Tibial nerve (tissue), 4 donors: ENCODE results near the gene ZNF646. TPM values are rescaled to one million over a fixed set of nuclear protein-coding genes. Genes with fewer than 3 reads are reported as not detected.

Experiments
- DNase-seq, 2 donors: peaks; one replicate each; pipeline ENCODE4 v3.0.0-alpha.2; 2019; ENCODE audit warnings: low spot score in 2 of 2
- H3K27ac ChIP-seq, 4 donors: fragments of 200-600 bp; sonication (generic) in 3 of 4; one replicate each; pipeline ENCODE4 v1.5.1; 2017 to 2019; ENCODE audit warnings: mild to moderate bottlenecking in 1 of 4
- H3K27me3 ChIP-seq, 2 donors: fragments of 200-600 bp; sonication (generic) in 1 of 2; one replicate each; pipeline versions ENCODE4 v1.5.1 to v1.6.0; 2017 to 2019
- H3K36me3 ChIP-seq, 3 donors: fragments of 200-600 bp; sonication (generic); one replicate each; pipeline ENCODE4 v1.5.1; 2018 to 2019
- H3K4me1 ChIP-seq, 4 donors: fragments of 200-600 bp; sonication (generic) in 3 of 4; one replicate each; pipeline ENCODE4 v1.5.1; 2017 to 2019
- H3K4me3 ChIP-seq, 4 donors: fragments of 200-600 bp; sonication (generic) in 3 of 4; one replicate each; pipeline ENCODE4 v1.5.1; 2017 to 2019; ENCODE audit warnings: mild to moderate bottlenecking in 1 of 4, moderate library complexity in 1 of 4
- H3K9me3 ChIP-seq, 4 donors: fragments of 200-600 bp; sonication (generic) in 3 of 4; one replicate each; pipeline ENCODE4 v1.5.1; 2017 to 2019
- EP300 ChIP-seq, 2 donors: sonication (generic); formaldehyde crosslinking; IDR thresholded peaks; one replicate each; pipeline ENCODE4 v1.6.1; 2017; ENCODE audit warnings: antibody characterized with exemption in 2 of 2, mild to moderate bottlenecking in 1 of 2
- POLR2A ChIP-seq, 2 donors: fragments of 450-650 bp; IDR thresholded peaks; one replicate each; pipeline ENCODE4 v1.6.1; 2017; ENCODE audit warnings: antibody characterized with exemption in 2 of 2, mild to moderate bottlenecking in 2 of 2, moderate library complexity in 2 of 2
- WGBS, 2 donors: methylation state at CpG; one replicate each; pipeline ENCODE4 v1.1.5; 2018; 5-methylcytosine and 5-hydroxymethylcytosine counted together
- total RNA-seq, 4 donors: library from RNA; depleted of rRNA; stranded (reverse); fragments of >200 nt; gene quantifications; one replicate each; pipeline ENCODE4 v1.1.0, GENCODE V29; 2016
- TF ChIP-seq, protein P1 (sequence below), 5 experiments: fragments of 200-600 bp in 3 of 5; fragments of 450-650 bp in 2 of 5; sonication (generic) in 3 of 5; IDR thresholded peaks; one replicate each; pipeline ENCODE4 v1.5.1; 2016 to 2019; ENCODE audit warnings: antibody characterized with exemption in 5 of 5, mild to moderate bottlenecking in 3 of 5, moderate library complexity in 2 of 5

The ZNF646 gene
- total RNA-seq, 4 donors from 2014 or later, result 13.4 to 22.5 (median 20.0) TPM

DNA sequence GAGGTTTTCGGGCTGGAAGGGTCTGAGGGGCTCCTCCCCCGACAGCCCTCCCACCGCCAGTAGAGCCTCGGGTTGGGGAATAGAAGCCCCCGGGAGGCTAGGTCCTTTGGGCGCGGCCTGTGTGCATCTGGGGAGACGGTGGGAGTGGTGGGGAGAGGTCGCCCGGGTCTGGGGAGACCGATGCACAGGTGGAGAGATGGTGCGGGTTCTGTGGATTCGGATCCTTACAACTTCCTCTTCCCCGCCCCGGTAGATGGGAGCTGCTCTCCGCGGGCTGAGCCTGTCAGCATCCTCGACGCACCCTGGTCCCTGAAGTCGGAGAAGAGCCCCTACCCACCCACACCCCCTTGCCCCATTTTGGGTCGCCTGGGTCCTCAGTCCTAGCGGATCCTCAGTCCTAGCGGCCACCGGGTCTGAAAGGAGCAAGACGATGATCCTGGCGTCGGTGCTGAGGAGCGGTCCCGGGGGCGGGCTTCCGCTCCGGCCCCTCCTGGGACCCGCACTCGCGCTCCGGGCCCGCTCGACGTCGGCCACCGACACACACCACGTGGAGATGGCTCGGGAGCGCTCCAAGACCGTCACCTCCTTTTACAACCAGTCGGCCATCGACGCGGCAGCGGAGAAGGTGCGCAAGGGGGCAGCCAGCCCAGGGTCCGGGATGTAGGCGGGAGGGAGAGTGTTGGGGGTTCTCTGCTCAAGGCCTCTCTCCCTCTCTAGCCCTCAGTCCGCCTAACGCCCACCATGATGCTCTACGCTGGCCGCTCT, 34.8 kb downstream of the ZNF646 start:
- H3K36me3 ChIP-seq, result peaks cover 0 to 41% (median 0%) of the 10 kb centered on the region in 3 donors
- peak overlapping the region; percentile 83 to 96 (median 96) for H3K27ac ChIP-seq
- H3K9me3 ChIP-seq, result no peaks in the 10 kb centered on the region
- H3K27me3 ChIP-seq, result no peaks in the 10 kb centered on the region
- peak overlapping the region; percentile 81 to 97 (median 90) for H3K4me3 ChIP-seq
- TF ChIP-seq EP300 (IDR thresholded peaks at IDR 0.05) (no peak), POLR2A (IDR thresholded peaks at IDR 0.05) (no peak)
- TF ChIP-seq, protein P1, sequence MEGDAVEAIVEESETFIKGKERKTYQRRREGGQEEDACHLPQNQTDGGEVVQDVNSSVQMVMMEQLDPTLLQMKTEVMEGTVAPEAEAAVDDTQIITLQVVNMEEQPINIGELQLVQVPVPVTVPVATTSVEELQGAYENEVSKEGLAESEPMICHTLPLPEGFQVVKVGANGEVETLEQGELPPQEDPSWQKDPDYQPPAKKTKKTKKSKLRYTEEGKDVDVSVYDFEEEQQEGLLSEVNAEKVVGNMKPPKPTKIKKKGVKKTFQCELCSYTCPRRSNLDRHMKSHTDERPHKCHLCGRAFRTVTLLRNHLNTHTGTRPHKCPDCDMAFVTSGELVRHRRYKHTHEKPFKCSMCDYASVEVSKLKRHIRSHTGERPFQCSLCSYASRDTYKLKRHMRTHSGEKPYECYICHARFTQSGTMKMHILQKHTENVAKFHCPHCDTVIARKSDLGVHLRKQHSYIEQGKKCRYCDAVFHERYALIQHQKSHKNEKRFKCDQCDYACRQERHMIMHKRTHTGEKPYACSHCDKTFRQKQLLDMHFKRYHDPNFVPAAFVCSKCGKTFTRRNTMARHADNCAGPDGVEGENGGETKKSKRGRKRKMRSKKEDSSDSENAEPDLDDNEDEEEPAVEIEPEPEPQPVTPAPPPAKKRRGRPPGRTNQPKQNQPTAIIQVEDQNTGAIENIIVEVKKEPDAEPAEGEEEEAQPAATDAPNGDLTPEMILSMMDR (IDR thresholded peaks at IDR 0.05), result no peak
- H3K4me1 ChIP-seq, result peaks cover 0 to 34% (median 15%) of the 10 kb centered on the region in 4 donors
- 40 to 61% methylated on average over 36 to 54 of the region's 57 CpGs for WGBS, 2 donors
- DNase-seq, result no peak

DNA sequence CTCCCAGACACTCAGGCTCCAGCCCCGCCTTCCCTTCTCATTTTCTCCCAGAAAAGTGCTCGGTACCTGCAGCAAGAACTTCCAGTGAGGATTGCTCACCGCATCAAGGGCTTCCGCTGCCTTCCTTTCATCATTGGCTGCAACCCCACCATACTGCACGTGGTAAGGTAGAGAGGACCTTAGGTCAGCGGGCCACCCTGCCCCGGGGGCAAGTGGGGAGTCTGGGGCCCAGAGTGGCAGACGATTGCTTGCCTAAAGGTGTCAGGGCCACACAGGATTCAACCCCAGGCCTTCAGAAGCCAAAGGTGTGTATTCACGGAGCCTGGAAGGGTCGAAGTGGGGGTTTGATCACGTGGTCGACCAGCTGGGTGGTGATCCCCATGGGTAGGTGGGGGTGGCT, 35.4 kb downstream of the ZNF646 start:
- 87 to 90% methylated on average over 12 of the region's 12 CpGs for WGBS, 2 donors
- no peak overlapping the region for H3K4me3 ChIP-seq
- H3K27ac ChIP-seq, result peak overlapping the region in 2 of 4 donors; percentile 96

DNA sequence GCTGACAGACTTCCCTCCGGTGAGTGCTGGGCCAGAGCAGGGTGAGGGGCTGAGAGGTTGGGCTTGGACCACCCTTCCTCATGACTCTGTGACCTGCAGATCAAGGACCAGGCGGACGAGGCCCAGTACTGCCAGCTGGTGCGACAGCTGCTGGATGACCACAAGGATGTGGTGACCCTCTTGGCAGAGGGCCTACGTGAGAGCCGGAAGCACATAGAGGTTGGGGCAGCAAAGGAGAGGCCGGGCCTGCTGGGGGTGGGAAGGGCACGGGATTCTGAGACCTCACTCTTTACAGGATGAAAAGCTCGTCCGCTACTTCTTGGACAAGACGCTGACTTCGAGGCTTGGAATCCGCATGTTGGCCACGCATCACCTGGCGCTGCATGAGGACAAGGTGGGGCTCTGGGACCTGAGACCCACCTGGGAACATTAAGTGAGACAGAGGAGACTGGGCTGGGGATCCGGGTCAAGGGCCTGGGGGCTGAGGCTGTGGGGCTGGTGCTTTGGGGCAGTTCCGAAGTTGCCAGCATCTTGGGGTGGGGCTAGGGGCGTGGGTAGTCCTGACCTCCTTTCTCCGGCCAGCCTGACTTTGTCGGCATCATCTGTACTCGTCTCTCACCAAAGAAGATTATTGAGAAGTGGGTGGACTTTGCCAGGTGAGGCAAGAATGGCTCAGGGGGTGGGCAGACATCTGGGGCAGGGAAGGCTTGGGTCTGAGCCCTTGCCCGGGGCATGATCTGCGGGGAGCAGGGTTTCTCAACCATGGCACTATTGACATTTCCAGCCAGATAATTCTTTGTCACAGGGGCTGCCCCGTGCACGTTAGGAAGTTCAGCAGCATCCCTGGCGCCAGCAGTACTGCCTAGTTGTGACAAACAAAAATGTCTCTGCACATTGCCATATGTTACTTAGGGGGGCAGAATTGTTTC, 36.1 kb downstream of the ZNF646 start:
- WGBS, 2 donors, result 87 to 93% methylated on average over 24 to 26 of the region's 26 CpGs
- H3K9me3 ChIP-seq, result no peaks in the 10 kb centered on the region
- H3K27me3 ChIP-seq, result no peaks in the 10 kb centered on the region
- H3K36me3 ChIP-seq, result peaks cover 0 to 41% (median 0%) of the 10 kb centered on the region in 3 donors
- no peak for DNase-seq
- no peak overlapping the region for H3K4me3 ChIP-seq
- TF ChIP-seq POLR2A (IDR thresholded peaks at IDR 0.05) (no peak), EP300 (IDR thresholded peaks at IDR 0.05) (no peak)
- TF ChIP-seq, protein P1 (IDR thresholded peaks at IDR 0.05), result no peak
- peaks cover 0 to 34% (median 15%) of the 10 kb centered on the region in 4 donors for H3K4me1 ChIP-seq
- peak overlapping the region in 1 of 4 donors; percentile 96 for H3K27ac ChIP-seq

More for the DNA sequence above, 35.4 kb downstream of the ZNF646 start:
- TF ChIP-seq EP300 (IDR thresholded peaks at IDR 0.05) (no peak), POLR2A (IDR thresholded peaks at IDR 0.05) (no peak)
- TF ChIP-seq, protein P1 (IDR thresholded peaks at IDR 0.05), result no peak
- Histone ChIP-seq H3K9me3 (no peaks in the 10 kb centered on the region), H3K36me3 (peaks cover 0 to 41% (median 0%) of the 10 kb centered on the region in 3 donors), H3K4me1 (peaks cover 0 to 34% (median 15%) of the 10 kb centered on the region in 4 donors), H3K27me3 (no peaks in the 10 kb centered on the region)
- DNase-seq, result no peak

DNA sequence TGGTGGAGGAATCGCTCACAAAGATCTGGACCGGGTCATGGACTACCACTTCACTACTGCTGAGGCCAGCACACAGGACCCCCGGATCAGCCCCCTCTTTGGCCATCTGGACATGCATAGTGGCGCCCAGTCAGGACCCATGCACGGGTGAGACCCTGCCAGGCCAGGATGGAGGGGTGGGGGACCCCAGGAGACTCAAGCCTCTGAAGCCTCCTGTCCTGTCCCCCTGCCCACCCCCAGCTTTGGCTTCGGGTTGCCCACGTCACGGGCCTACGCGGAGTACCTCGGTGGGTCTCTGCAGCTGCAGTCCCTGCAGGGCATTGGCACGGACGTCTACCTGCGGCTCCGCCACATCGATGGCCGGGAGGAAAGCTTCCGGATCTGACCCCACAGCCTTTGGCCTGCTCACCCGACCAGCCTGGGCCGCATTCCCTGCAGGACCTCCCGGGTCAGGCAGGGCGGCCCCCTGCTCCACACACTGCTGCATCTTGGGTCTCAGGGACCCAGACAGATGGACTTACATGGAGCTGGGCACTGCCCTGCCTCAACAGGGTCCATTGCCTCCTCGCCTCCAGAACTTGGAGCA, 37.8 kb downstream of the ZNF646 start:
- Histone ChIP-seq H3K27ac (peak overlapping the region in 1 of 4 donors; percentile 69), H3K36me3 (peaks cover 0 to 41% (median 0%) of the 10 kb centered on the region in 3 donors)
- 86 to 100% methylated on average over 7 to 21 of the region's 23 CpGs for WGBS, 2 donors

More for the DNA sequence above, 37.8 kb downstream of the ZNF646 start:
- DNase-seq, result no peak
- TF ChIP-seq, protein P1 (IDR thresholded peaks at IDR 0.05), result no peak
- TF ChIP-seq EP300 (IDR thresholded peaks at IDR 0.05) (no peak), POLR2A (IDR thresholded peaks at IDR 0.05) (no peak)
- H3K27me3 ChIP-seq, result no peaks in the 10 kb centered on the region
- peaks cover 0 to 31% (median 13%) of the 10 kb centered on the region in 4 donors for H3K4me1 ChIP-seq
- H3K9me3 ChIP-seq, result no peaks in the 10 kb centered on the region
- H3K4me3 ChIP-seq, result no peak overlapping the region
